HCT116 (cell line): ENCODE data around the gene KRT5.

ENCODE experiments used
- CEBPB ChIP-seq: IDR thresholded peaks from 2 replicates; pipeline ENCODE4 v1.6.1; 2012; ENCODE audit warnings: low read depth
- CTCF ChIP-seq, 3 experiments: fragments of 200-600 bp in 1 of 3; sonication (generic) in 1 of 3; IDR thresholded peaks in 2 of 3; conservative IDR thresholded peaks in 1 of 3; 2 replicates each; pipeline ENCODE4 v1.5.1; 2012 to 2017; ENCODE audit warnings: low read depth in 2 of 3, low read length in 2 of 3, antibody characterized with exemption in 1 of 3, borderline replicate concordance in 1 of 3, control low read depth in 1 of 3, mild to moderate bottlenecking in 1 of 3, mixed read lengths in 1 of 3, mixed run types in 1 of 3, moderate library complexity in 1 of 3; ENCODE audit not compliant: insufficient read depth in 1 of 3
- RAD21 ChIP-seq: IDR thresholded peaks from 2 replicates; pipeline ENCODE4 v1.6.1; 2012; ENCODE audit warnings: low read depth, mild to moderate bottlenecking
- ZBTB33 ChIP-seq: IDR thresholded peaks from 2 replicates; pipeline ENCODE4 v1.6.1; 2011; ENCODE audit warnings: mild to moderate bottlenecking, low read length, moderate library complexity; ENCODE audit not compliant: insufficient replicate concordance; ENCODE audit errors: extremely low read depth
- TF ChIP-seq, protein P1 (sequence below): IDR thresholded peaks from 2 replicates; pipeline ENCODE4 v1.6.1; 2012
- TF ChIP-seq, protein P2 (sequence below): IDR thresholded peaks from 2 replicates; pipeline ENCODE4 v1.6.1; 2012

DNA sequence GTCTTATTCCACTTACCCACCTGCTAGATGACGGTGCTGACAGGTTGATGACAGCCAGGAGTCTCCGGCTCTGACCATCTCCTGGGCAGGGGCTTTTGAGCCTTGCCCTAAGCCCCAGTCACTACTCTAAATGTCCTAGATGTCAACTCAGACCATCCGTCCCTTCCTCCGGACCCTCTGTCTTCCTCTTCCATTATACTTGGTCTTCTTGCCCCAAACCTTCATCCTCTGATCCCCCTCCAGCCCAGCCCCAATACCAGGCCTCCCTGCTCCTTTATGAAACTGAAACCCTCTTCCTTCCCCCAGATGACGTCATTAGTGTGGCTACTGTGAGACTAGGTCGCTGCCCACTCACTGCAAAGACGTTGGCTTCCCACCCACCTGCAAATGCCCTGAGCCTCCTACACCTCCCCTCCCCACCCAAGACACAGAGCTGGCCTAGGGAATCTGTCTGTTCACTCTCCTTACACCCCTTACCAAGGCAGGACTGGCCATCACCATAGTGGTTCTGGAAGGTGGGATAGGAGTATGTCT is 22.7 kb upstream of the KRT5 start:
- no peak for TF ChIP-seq CTCF (IDR thresholded peaks at IDR 0.05 in 2 of 3, conservative IDR thresholded peaks at IDR 0.05 in 1 of 3; ENCODE audit: borderline replicate concordance in 1 of 3, insufficient read depth in 1 of 3, low read depth in 2 of 3, low read length in 2 of 3)
- TF ChIP-seq, protein P1, sequence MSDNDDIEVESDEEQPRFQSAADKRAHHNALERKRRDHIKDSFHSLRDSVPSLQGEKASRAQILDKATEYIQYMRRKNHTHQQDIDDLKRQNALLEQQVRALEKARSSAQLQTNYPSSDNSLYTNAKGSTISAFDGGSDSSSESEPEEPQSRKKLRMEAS = no peak
- TF ChIP-seq CEBPB = no peak
- no peak for TF ChIP-seq RAD21
- TF ChIP-seq, protein P2, sequence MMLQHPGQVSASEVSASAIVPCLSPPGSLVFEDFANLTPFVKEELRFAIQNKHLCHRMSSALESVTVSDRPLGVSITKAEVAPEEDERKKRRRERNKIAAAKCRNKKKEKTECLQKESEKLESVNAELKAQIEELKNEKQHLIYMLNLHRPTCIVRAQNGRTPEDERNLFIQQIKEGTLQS = no peak
- TF ChIP-seq ZBTB33 = no peak
